H1 (cell line): Measurements from ENCODE around the gene UPF2. TPM values are rescaled to one million over a fixed set of nuclear protein-coding genes. Genes with fewer than 3 reads are reported as not detected.

ENCODE experiments used
- CTCF ChIA-PET: fragments of 300-600 bp; sonication (Branson Sonifier 250); formaldehyde crosslinking; loops from one replicate; lab custom pipeline; 2021; ENCODE audit not compliant: partially characterized antibody; lab: Charles Lee
- POLR2A ChIA-PET: fragments of 300-600 bp; sonication (Branson Sonifier 250); formaldehyde crosslinking; loops from one replicate; lab custom pipeline; 2021; ENCODE audit warnings: inconsistent platforms; ENCODE audit not compliant: partially characterized antibody; lab: Charles Lee
- DNase-seq, 2 experiments: peaks; one replicate each; pipeline versions ENCODE4 v3.0.0 to v3.0.0-alpha.2; 2010 to 2022; ENCODE audit warnings: low spot score in 2 of 2, low read depth in 1 of 2, mixed read lengths in 1 of 2
- FAIRE-seq: peaks from 2 replicates; lab custom pipeline; 2011; peaks lifted over from hg19 to GRCh38; lab: Jason Lieb, UNC
- H2AFZ ChIP-seq: 2 replicates; pipeline ENCODE4 v1.8.1; 2012; ENCODE audit warnings: low read length, inconsistent platforms
- H2AK5ac ChIP-seq: 2 replicates; pipeline ENCODE4 v1.6.1; 2013; ENCODE audit warnings: low read depth, low read length
- H2BK120ac ChIP-seq: replicated peaks from 2 replicates; pipeline ENCODE3; 2013; ENCODE audit warnings: low read depth, low read length, inconsistent platforms
- H2BK12ac ChIP-seq: 2 replicates; pipeline ENCODE4 v1.6.1; 2013; ENCODE audit warnings: low read depth, low read length
- H2BK15ac ChIP-seq: 2 replicates; pipeline ENCODE4 v1.6.1; 2013; ENCODE audit warnings: low read length
- H2BK20ac ChIP-seq: 2 replicates; pipeline ENCODE4 v1.6.1; 2013; ENCODE audit warnings: low read length
- H2BK5ac ChIP-seq: 2 replicates; pipeline ENCODE4 v1.6.1; 2013; ENCODE audit warnings: low read depth, low read length
- H3K14ac ChIP-seq: 2 replicates; pipeline ENCODE4 v1.6.1; 2013; ENCODE audit warnings: inconsistent platforms; ENCODE audit not compliant: insufficient read length
- H3K18ac ChIP-seq: 2 replicates; pipeline ENCODE4 v1.6.1; 2013; ENCODE audit warnings: low read length; ENCODE audit errors: extremely low read depth
- H3K23ac ChIP-seq: 2 replicates; pipeline ENCODE4 v1.6.1; 2013; ENCODE audit warnings: inconsistent platforms; ENCODE audit not compliant: insufficient read length
- H3K23me2 ChIP-seq: 2 replicates; pipeline ENCODE4 v1.6.1; 2013; ENCODE audit warnings: low read depth, low read length
- H3K27ac ChIP-seq: 2 replicates; pipeline ENCODE4 v1.6.1; 2011; ENCODE audit warnings: low read depth, low read length, inconsistent platforms
- H3K27me3 ChIP-seq, 4 experiments: replicated peaks in 1 of 4; 1 replicate in 1 of 4; 2 replicates in 3 of 4; pipeline versions ENCODE4 v1.6.1 to v1.8.1; 2011 to 2013; ENCODE audit warnings: low read length in 3 of 4, mild to moderate bottlenecking in 3 of 4, inconsistent platforms in 2 of 4, mixed read lengths in 2 of 4, moderate library complexity in 1 of 4; ENCODE audit not compliant: control insufficient read depth in 3 of 4, insufficient read depth in 3 of 4; ENCODE audit errors: extremely low read depth in 1 of 4
- H3K36me3 ChIP-seq, 4 experiments: 2 replicates each; pipeline versions ENCODE4 v1.6.1 to v1.8.1; 2011 to 2013; ENCODE audit warnings: mild to moderate bottlenecking in 4 of 4, low read length in 3 of 4, moderate library complexity in 2 of 4, control low read depth in 1 of 4, inconsistent platforms in 1 of 4; ENCODE audit not compliant: insufficient read depth in 4 of 4, control insufficient read depth in 2 of 4
- H3K4ac ChIP-seq: replicated peaks from 2 replicates; pipeline ENCODE3; 2013; ENCODE audit warnings: low read length, low read depth, mixed read lengths, inconsistent platforms; ENCODE audit not compliant: insufficient read length
- H3K4me1 ChIP-seq, 4 experiments: replicated peaks in 1 of 4; 1 replicate in 1 of 4; 2 replicates in 3 of 4; pipeline versions ENCODE4 v1.6.1 to v1.8.1; 2011 to 2013; ENCODE audit warnings: low read length in 3 of 4, inconsistent platforms in 2 of 4, mixed read lengths in 1 of 4; ENCODE audit not compliant: insufficient read depth in 4 of 4, control insufficient read depth in 3 of 4
- H3K4me2 ChIP-seq, 2 experiments: 2 replicates each; pipeline versions ENCODE4 v1.6.1 to v1.8.1; 2011 to 2013; ENCODE audit warnings: low read depth in 2 of 2, low read length in 2 of 2, control low read depth in 1 of 2, inconsistent platforms in 1 of 2, mild to moderate bottlenecking in 1 of 2; ENCODE audit not compliant: insufficient read depth in 1 of 2
- H3K4me3 ChIP-seq, 4 experiments: fragments of 200-600, 300-600 bp in 1 of 4; sonication (generic), shearing (Covaris generic), sonication (Bioruptor Twin) in 1 of 4; 2 replicates each; pipeline versions ENCODE4 v1.5.1 to v1.8.1; 2011 to 2016; ENCODE audit warnings: low read length in 4 of 4, low read depth in 3 of 4, control low read depth in 2 of 4, inconsistent platforms in 2 of 4, mild to moderate bottlenecking in 2 of 4, mixed read lengths in 1 of 4, moderate library complexity in 1 of 4; ENCODE audit not compliant: insufficient read depth in 2 of 4; ENCODE audit errors: extremely low read depth in 1 of 4
- H3K56ac ChIP-seq: replicated peaks from 2 replicates; pipeline ENCODE3; 2013; ENCODE audit warnings: low read depth, mild to moderate bottlenecking, mixed read lengths, low read length, inconsistent platforms; ENCODE audit not compliant: insufficient read length
- H3K79me1 ChIP-seq: 2 replicates; pipeline ENCODE4 v1.6.1; 2013; ENCODE audit warnings: low read depth, low read length, control low read depth
- H3K79me2 ChIP-seq, 2 experiments: 2 replicates each; pipeline versions ENCODE4 v1.6.1 to v1.8.1; 2012 to 2013; ENCODE audit warnings: low read length in 2 of 2, mild to moderate bottlenecking in 2 of 2, inconsistent platforms in 1 of 2; ENCODE audit not compliant: insufficient read depth in 2 of 2, control insufficient read depth in 1 of 2
- H3K9ac ChIP-seq, 4 experiments: replicated peaks in 1 of 4; 1 replicate in 1 of 4; 2 replicates in 3 of 4; pipeline versions ENCODE4 v1.6.1 to v1.8.1; 2011 to 2013; ENCODE audit warnings: low read depth in 3 of 4, low read length in 3 of 4, control low read depth in 2 of 4, mild to moderate bottlenecking in 2 of 4, moderate library complexity in 2 of 4, inconsistent platforms in 1 of 4; ENCODE audit errors: extremely low read depth in 1 of 4
- H3K9me3 ChIP-seq, 2 experiments: 2 replicates each; pipeline versions ENCODE4 v1.6.1 to v1.8.1; 2012 to 2013; ENCODE audit warnings: mild to moderate bottlenecking in 2 of 2, moderate library complexity in 2 of 2, control low read depth in 1 of 2, inconsistent platforms in 1 of 2, low read depth in 1 of 2, low read length in 1 of 2, mixed read lengths in 1 of 2; ENCODE audit not compliant: insufficient read depth in 2 of 2
- H4K20me1 ChIP-seq, 2 experiments: replicated peaks in 1 of 2; 2 replicates each; pipeline versions ENCODE3 to v1.8.1; 2011 to 2013; ENCODE audit warnings: inconsistent platforms in 2 of 2, low read length in 2 of 2, mild to moderate bottlenecking in 1 of 2; ENCODE audit not compliant: insufficient read depth in 2 of 2, control insufficient read depth in 1 of 2
- H4K5ac ChIP-seq: 2 replicates; pipeline ENCODE4 v1.6.1; 2013; ENCODE audit warnings: low read length, low read depth, mixed read lengths, inconsistent platforms; ENCODE audit not compliant: insufficient read length
- H4K8ac ChIP-seq: 2 replicates; pipeline ENCODE4 v1.8.0; 2013; ENCODE audit warnings: mild to moderate bottlenecking, moderate library complexity, low read length, inconsistent platforms; ENCODE audit not compliant: insufficient read depth; ENCODE audit errors: extremely low read depth
- H4K91ac ChIP-seq: replicated peaks from 2 replicates; pipeline ENCODE3; 2013; ENCODE audit warnings: low read length, mixed read lengths, inconsistent platforms; ENCODE audit not compliant: insufficient read length
- ASH2L ChIP-seq: fragments of 200-600, 300-600 bp; sonication (generic); IDR thresholded peaks from one replicate; pipeline ENCODE4 v1.7.1; 2017; ENCODE audit warnings: low read length
- BCL11A ChIP-seq, 2 experiments: IDR thresholded peaks; one replicate each; pipeline ENCODE4 v1.6.1; 2011; ENCODE audit warnings: low read depth in 2 of 2, low read length in 2 of 2, mild to moderate bottlenecking in 2 of 2
- CBX8 ChIP-seq: fragments of 300-800, 300-1000 bp; sonication (generic); IDR thresholded peaks from 2 replicates; pipeline ENCODE4 v1.7.1; 2016; ENCODE audit warnings: low read depth, low read length, borderline replicate concordance
- CTBP2 ChIP-seq: IDR thresholded peaks from 2 replicates; pipeline ENCODE4 v1.7.0; 2011; ENCODE audit warnings: borderline replicate concordance, mild to moderate bottlenecking, moderate library complexity, mixed read lengths, low read length; ENCODE audit not compliant: insufficient read depth, insufficient read length
- HDAC6 ChIP-seq: IDR thresholded peaks from one replicate; pipeline ENCODE4 v1.7.1; 2012; ENCODE audit warnings: low read depth, mild to moderate bottlenecking, inconsistent platforms, low read length, moderate library complexity
- JUND ChIP-seq: IDR thresholded peaks from 2 replicates; pipeline ENCODE4 v1.6.1; 2011; ENCODE audit warnings: mild to moderate bottlenecking, improper control_type of control experiment, low read length
- MAX ChIP-seq: IDR thresholded peaks from 2 replicates; pipeline ENCODE4 v1.6.1; 2012; ENCODE audit warnings: inconsistent platforms
- NRF1 ChIP-seq: IDR thresholded peaks from 2 replicates; pipeline ENCODE4 v1.6.1; 2011; ENCODE audit warnings: mild to moderate bottlenecking, low read depth, low read length, improper control_type of control experiment
- RXRA ChIP-seq: IDR thresholded peaks from 2 replicates; pipeline ENCODE4 v1.6.1; 2011; ENCODE audit warnings: low read depth, mild to moderate bottlenecking, low read length, moderate library complexity; ENCODE audit not compliant: insufficient read depth
- SIN3A ChIP-seq, 2 experiments: IDR thresholded peaks in 1 of 2; conservative IDR thresholded peaks in 1 of 2; 2 replicates each; pipeline ENCODE4 v1.6.1; 2011 to 2012; ENCODE audit warnings: low read length in 2 of 2, improper control_type of control experiment in 1 of 2, low read depth in 1 of 2, mild to moderate bottlenecking in 1 of 2
- SP1 ChIP-seq: IDR thresholded peaks from 2 replicates; pipeline ENCODE4 v1.6.1; 2011; ENCODE audit warnings: low read depth, low read length
- YY1 ChIP-seq: IDR thresholded peaks from 2 replicates; pipeline ENCODE4 v1.6.1; 2011; ENCODE audit warnings: low read depth, mild to moderate bottlenecking, low read length
- WGBS, 2 experiments: shearing (Covaris generic) in 1 of 2; methylation state at CpG; one replicate each; pipeline versions ENCODE4 v1.1.6 to v1.1.7; 2013 to 2015; ENCODE audit warnings: low lambda C conversion rate in 2 of 2, mixed read lengths in 2 of 2, inconsistent platforms in 1 of 2, low coverage in 1 of 2, missing lambda C conversion rate in 1 of 2; ENCODE audit not compliant: insufficient replicate concordance in 2 of 2, insufficient coverage in 1 of 2, insufficient read length in 1 of 2; ENCODE audit errors: extremely low coverage in 1 of 2, missing lambda C conversion rate in 1 of 2; 5-methylcytosine and 5-hydroxymethylcytosine counted together
- polyA plus RNA-seq, 7 experiments: library from polyadenylated mRNA; depleted of rRNA in 3 of 7; stranded (reverse) in 5 of 7; unstranded in 2 of 7; fragments of >200 nt in 5 of 7; fragments of 200-250 nt in 2 of 7; gene quantifications; 1 replicate in 5 of 7; 2 replicates in 1 of 7; 4 replicates in 1 of 7; pipeline versions ENCODE4 v1.2.1 to v1.2.3, GENCODE V29; 2011 to 2013; ENCODE audit warnings: missing spikeins in 2 of 7, mixed read lengths in 2 of 7
- total RNA-seq: library from RNA; stranded (reverse); fragmentation: NEBNext Ultra II Directional; extraction: Animal tissue kit (Norgen Biotek cat#: 25700); gene quantifications from 2 replicates; pipeline ENCODE4 v1.2.1, GENCODE V29; 2021

UPF2 gene
- total and polyA plus RNA-seq, 2 of the 8 experiments (the other 6 are each of a cell fraction or from before 2014, with no cell fraction given), result 6.2 to 32.8 TPM

GRCh38 chr10:12045596-12045995 is 3.0 kb upstream of the UPF2 start:
- no peak overlapping the region for H3K27ac ChIP-seq
- H3K23ac ChIP-seq, result no peak overlapping the region
- H3K9me3 ChIP-seq, result no peaks in the 10 kb centered on the region
- peaks cover 4% of the 10 kb centered on the region; the same call in 1 of the 2 replicates for H3K79me1 ChIP-seq
- no peak overlapping the region for H4K91ac ChIP-seq
- no peak overlapping the region for H2BK120ac ChIP-seq
- H4K20me1 ChIP-seq, result no peaks in the 10 kb centered on the region
- H3K18ac ChIP-seq, result no peak overlapping the region
- H3K23me2 ChIP-seq, result peaks cover 8% of the 10 kb centered on the region; the same call in 1 of the 2 replicates
- H3K14ac ChIP-seq, result no peak overlapping the region
- H2AK5ac ChIP-seq, result no peak overlapping the region
- H2BK12ac ChIP-seq, result no peak overlapping the region
- H3K9ac ChIP-seq, result no peak overlapping the region
- H2AFZ ChIP-seq, result no peak overlapping the region
- H4K5ac ChIP-seq, result no peak overlapping the region
- CTCF ChIA-PET, result no interaction called here
- H2BK20ac ChIP-seq, result no peak overlapping the region
- no peak overlapping the region for H3K4me2 ChIP-seq
- H2BK5ac ChIP-seq, result no peak overlapping the region
- no peaks in the 10 kb centered on the region for H3K36me3 ChIP-seq
- H3K56ac ChIP-seq, result no peak overlapping the region
- no peak overlapping the region for H2BK15ac ChIP-seq
- H3K4me3 ChIP-seq, result no peak overlapping the region
- no peak overlapping the region for H3K4ac ChIP-seq
- DNase-seq (no peak), FAIRE-seq (no peak)
- no peaks in the 10 kb centered on the region; a peak in 2 of 7 replicates for H3K4me1 ChIP-seq
- POLR2A ChIA-PET, result no interaction called here
- H3K79me2 ChIP-seq, result peaks cover 3 to 17% of the 10 kb centered on the region in 2 experiments
- no peak overlapping the region for H4K8ac ChIP-seq
- 85% methylated on average over 5 of the region's 5 CpGs; no CpG with 5 or more reads in 1 of the 2 experiments for WGBS, 2 experiments
- H3K27me3 ChIP-seq, result no peaks in the 10 kb centered on the region
- TF ChIP-seq HDAC6 (no peak), RXRA (no peak), YY1 (no peak), SIN3A (conservative IDR thresholded peaks at IDR 0.05 in 1 of 2, IDR thresholded peaks at IDR 0.05 in 1 of 2; ENCODE audit: low read depth in 1 of 2, low read length in 2 of 2) (no peak), ASH2L (no peak), CBX8 (no peak), CTBP2 (no peak), MAX (no peak), JUND (no peak), NRF1 (no peak), BCL11A (IDR thresholded peaks at IDR 0.05; ENCODE audit: low read depth in 2 of 2, low read length in 2 of 2) (no peak), SP1 (no peak)
